Fibroblast of upper back skin (primary cell): ENCODE measurements around the gene STRN4.

Source experiments
- DNase-seq: peaks from one replicate; pipeline ENCODE4 v3.0.0-alpha.2; 2013

Gene STRN4

GRCh38 chr19:46704379-46705076 is 41.7 kb downstream of the STRN4 start:
- DNase-seq = peak; percentile 36

GRCh38 chr19:46700704-46701103 is 45.5 kb downstream of the STRN4 start:
- no peak for DNase-seq

GRCh38 chr19:46698395-46699321 is 47.6 kb downstream of the STRN4 start:
- DNase-seq = no peak

GRCh38 chr19:46697204-46697960 is 48.9 kb downstream of the STRN4 start:
- peak; percentile 66 for DNase-seq

GRCh38 chr19:46696866-46697203 is 49.4 kb downstream of the STRN4 start:
- DNase-seq = no peak

- DNase-seq = no peak
Observed at GRCh38 chr19:46696052-46696451, 50.2 kb downstream of the STRN4 start.

- DNase-seq = no peak
Observed at GRCh38 chr19:46693760-46694159, 52.5 kb downstream of the STRN4 start.

GRCh38 chr19:46692918-46693722 is 53.1 kb downstream of the STRN4 start:
- DNase-seq = no peak

- DNase-seq = no peak
Observed at GRCh38 chr19:46691948-46692347, 54.3 kb downstream of the STRN4 start.

GRCh38 chr19:46691104-46691503 is 55.1 kb downstream of the STRN4 start:
- DNase-seq = no peak

GRCh38 chr19:46689358-46689757 is 56.9 kb downstream of the STRN4 start:
- no peak for DNase-seq

- no peak for DNase-seq
Observed at GRCh38 chr19:46687438-46688145, 58.7 kb downstream of the STRN4 start.

GRCh38 chr19:46685189-46685588 is 61.1 kb downstream of the STRN4 start:
- DNase-seq = no peak

GRCh38 chr19:46678110-46678732 is 68.0 kb downstream of the STRN4 start:
- DNase-seq = no peak

GRCh38 chr19:46674416-46675178 is 71.7 kb downstream of the STRN4 start:
- DNase-seq = no peak

- peak; percentile 41 for DNase-seq
Observed at GRCh38 chr19:46670813-46671212, 75.4 kb downstream of the STRN4 start.
